Stimulated activated CD4-positive, alpha-beta T cell treated with anti-CD3 and anti-CD28 coated beads, TNF-alpha, amount 100 ng/mL, for 24 hours (primary cell): Measurements from ENCODE around the gene MX2.

Source experiments
- DNase-seq, 3 experiments: peaks; one replicate each; pipeline ENCODE4 v3.0.0-alpha.2; 2020; ENCODE audit warnings: low read depth in 3 of 3

The MX2 gene

GRCh38 chr21:41387042-41387819 is 25.4 kb downstream of the MX2 start:
- no peak for DNase-seq

- no peak for DNase-seq
Observed at GRCh38 chr21:41387824-41388223, 26.0 kb downstream of the MX2 start.

GRCh38 chr21:41388259-41388658 is 26.4 kb downstream of the MX2 start:
- DNase-seq = no peak

- DNase-seq = no peak
Observed at GRCh38 chr21:41390043-41390639, 28.3 kb downstream of the MX2 start.

- DNase-seq = no peak
Observed at GRCh38 chr21:41393876-41394465, 32.1 kb downstream of the MX2 start.

GRCh38 chr21:41396558-41397075 is 34.8 kb downstream of the MX2 start:
- DNase-seq = no peak

- no peak for DNase-seq
Observed at GRCh38 chr21:41397471-41397891, 35.7 kb downstream of the MX2 start.

- DNase-seq = no peak
Observed at GRCh38 chr21:41398251-41398650, 36.4 kb downstream of the MX2 start.

- no peak for DNase-seq
Observed at GRCh38 chr21:41398831-41399230, 37.0 kb downstream of the MX2 start.

- DNase-seq = no peak
Observed at GRCh38 chr21:41399246-41399800, 37.5 kb downstream of the MX2 start.

- no peak for DNase-seq
Observed at GRCh38 chr21:41402231-41402630, 40.4 kb downstream of the MX2 start.

- no peak for DNase-seq
Observed at GRCh38 chr21:41402796-41403195, 41.0 kb downstream of the MX2 start.

GRCh38 chr21:41403331-41403730 is 41.5 kb downstream of the MX2 start:
- no peak for DNase-seq

GRCh38 chr21:41403966-41404365 is 42.1 kb downstream of the MX2 start:
- no peak for DNase-seq

- no peak for DNase-seq
Observed at GRCh38 chr21:41405321-41405720, 43.5 kb downstream of the MX2 start.

- DNase-seq = no peak
Observed at GRCh38 chr21:41406340-41406739, 44.5 kb downstream of the MX2 start.

GRCh38 chr21:41407541-41408460 is 46.0 kb downstream of the MX2 start:
- no peak for DNase-seq

- DNase-seq = no peak
Observed at GRCh38 chr21:41410361-41410760, 48.5 kb downstream of the MX2 start.

- no peak for DNase-seq
Observed at GRCh38 chr21:41410767-41411448, 49.1 kb downstream of the MX2 start.

- DNase-seq = no peak
Observed at GRCh38 chr21:41411449-41412089, 49.7 kb downstream of the MX2 start.
